Progenitor cell of endocrine pancreas (in vitro differentiated cells): ENCODE results near the gene AP3S1. TPM values are rescaled to one million over a fixed set of nuclear protein-coding genes. Genes with fewer than 3 reads are reported as not detected.

Experiments used
- DNase-seq: peaks from one replicate; pipeline ENCODE4 v3.0.0; 2021; ENCODE audit warnings: low spot score; ENCODE audit not compliant: unreplicated experiment
- H3K27ac Mint-ChIP-seq: 2 replicates; pipeline ENCODE4 v1.8.0; 2021; ENCODE audit warnings: mild to moderate bottlenecking, moderate library complexity, mixed read lengths
- H3K27me3 Mint-ChIP-seq: 2 replicates; pipeline ENCODE4 v1.8.0; 2021; ENCODE audit warnings: mixed read lengths
- H3K36me3 Mint-ChIP-seq: 2 replicates; pipeline ENCODE4 v1.8.0; 2022; ENCODE audit warnings: mixed read lengths; ENCODE audit not compliant: insufficient read depth
- H3K4me1 Mint-ChIP-seq: 2 replicates; pipeline ENCODE4 v1.8.0; 2021; ENCODE audit warnings: low read depth, mixed read lengths
- H3K4me3 Mint-ChIP-seq: 2 replicates; pipeline ENCODE4 v1.8.0; 2021; ENCODE audit warnings: low read depth, mild to moderate bottlenecking, moderate library complexity, mixed read lengths
- H3K9me3 Mint-ChIP-seq: 2 replicates; pipeline ENCODE4 v1.8.0; 2021; ENCODE audit warnings: low read depth, mixed read lengths
- total RNA-seq: library from RNA; stranded (reverse); gene quantifications from 2 replicates; pipeline ENCODE4 v1.2.1, GENCODE V29; 2021
- TF ChIP-seq, protein P1 (sequence below): fragments of 200-600 bp; sonication (generic); IDR thresholded peaks from one replicate; pipeline ENCODE4 v1.5.0; 2021; ENCODE audit warnings: antibody characterized with exemption, mild to moderate bottlenecking; ENCODE audit not compliant: unreplicated experiment

AP3S1 gene
- total RNA-seq, 1 donor from 2014 or later, result 65.3 TPM

DNA sequence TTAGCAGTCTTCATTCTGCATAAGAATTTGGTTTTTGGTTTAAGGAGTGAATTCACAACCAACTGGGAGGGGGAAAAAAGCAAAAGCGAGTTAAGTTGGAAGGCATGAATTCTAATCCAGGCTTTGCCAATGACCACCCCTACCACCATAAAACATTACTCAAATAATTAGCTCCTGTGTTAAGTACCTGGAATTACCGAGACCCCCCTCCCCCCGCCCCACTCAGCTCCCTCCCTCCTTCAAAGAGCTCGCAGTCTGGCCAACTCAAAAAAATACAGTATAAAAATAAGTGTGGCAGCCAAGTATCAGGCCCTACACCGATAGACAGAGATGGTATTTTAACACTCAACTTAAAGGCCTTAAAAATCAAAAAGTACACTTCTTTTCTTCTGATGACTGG, 862 bp upstream of the AP3S1 start:
- H3K4me1 Mint-ChIP-seq, result peaks cover 23% of the 10 kb centered on the region
- no peaks in the 10 kb centered on the region for H3K27me3 Mint-ChIP-seq
- TF ChIP-seq, protein P1, sequence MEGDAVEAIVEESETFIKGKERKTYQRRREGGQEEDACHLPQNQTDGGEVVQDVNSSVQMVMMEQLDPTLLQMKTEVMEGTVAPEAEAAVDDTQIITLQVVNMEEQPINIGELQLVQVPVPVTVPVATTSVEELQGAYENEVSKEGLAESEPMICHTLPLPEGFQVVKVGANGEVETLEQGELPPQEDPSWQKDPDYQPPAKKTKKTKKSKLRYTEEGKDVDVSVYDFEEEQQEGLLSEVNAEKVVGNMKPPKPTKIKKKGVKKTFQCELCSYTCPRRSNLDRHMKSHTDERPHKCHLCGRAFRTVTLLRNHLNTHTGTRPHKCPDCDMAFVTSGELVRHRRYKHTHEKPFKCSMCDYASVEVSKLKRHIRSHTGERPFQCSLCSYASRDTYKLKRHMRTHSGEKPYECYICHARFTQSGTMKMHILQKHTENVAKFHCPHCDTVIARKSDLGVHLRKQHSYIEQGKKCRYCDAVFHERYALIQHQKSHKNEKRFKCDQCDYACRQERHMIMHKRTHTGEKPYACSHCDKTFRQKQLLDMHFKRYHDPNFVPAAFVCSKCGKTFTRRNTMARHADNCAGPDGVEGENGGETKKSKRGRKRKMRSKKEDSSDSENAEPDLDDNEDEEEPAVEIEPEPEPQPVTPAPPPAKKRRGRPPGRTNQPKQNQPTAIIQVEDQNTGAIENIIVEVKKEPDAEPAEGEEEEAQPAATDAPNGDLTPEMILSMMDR, result no peak
- no peak for DNase-seq
- H3K9me3 Mint-ChIP-seq, result no peaks in the 10 kb centered on the region
- H3K4me3 Mint-ChIP-seq, result peak overlapping the region; percentile 99
- peaks cover 7% of the 10 kb centered on the region for H3K36me3 Mint-ChIP-seq
- peak overlapping the region; percentile 100 for H3K27ac Mint-ChIP-seq

DNA sequence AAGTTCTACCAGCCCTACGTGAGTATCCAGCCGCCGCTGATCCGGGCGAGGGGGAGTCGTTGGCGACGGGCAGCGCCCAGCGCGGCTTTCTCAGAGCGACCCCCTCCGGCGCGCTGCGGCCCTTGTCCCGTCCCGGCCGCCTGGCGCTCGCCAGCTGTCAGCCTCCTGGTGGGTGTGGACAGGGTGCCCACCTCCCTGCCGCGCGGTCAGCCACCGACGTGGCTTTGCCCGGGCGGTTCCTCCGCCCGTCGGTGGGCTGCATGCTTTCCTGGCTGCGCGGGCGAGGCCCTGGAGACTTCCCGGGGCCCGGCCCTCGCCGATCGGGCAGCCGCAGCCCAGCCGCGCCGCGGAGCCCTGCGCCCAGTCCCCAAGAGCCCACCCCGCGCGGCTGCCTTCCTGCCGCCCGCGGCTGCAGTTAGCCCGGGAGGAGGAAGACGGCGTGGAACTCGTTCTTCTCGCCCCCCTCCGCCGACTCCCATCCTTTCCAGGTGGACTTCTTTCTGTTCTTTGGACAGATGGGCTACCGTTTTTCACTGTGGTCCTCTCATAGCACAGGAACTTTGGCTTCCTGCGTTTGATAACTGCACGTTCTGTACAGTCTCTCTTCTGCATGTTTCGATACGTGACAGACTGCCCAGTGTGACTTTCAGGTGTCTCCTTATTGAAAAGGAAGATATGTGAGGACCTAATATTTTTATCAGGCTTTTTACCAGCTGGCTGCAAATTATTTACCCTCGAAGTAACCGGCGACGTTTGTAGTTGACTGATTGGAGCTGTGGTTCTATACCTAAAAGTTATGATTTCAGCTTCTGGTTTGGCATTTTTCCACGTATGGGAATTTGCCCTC, 577 bp downstream of the AP3S1 start:
- peak overlapping the region; percentile 99 for H3K4me3 Mint-ChIP-seq
- DNase-seq, result peak; percentile 70
- peaks cover 3% of the 10 kb centered on the region for H3K36me3 Mint-ChIP-seq
- H3K27ac Mint-ChIP-seq, result peak overlapping the region; percentile 96
- H3K9me3 Mint-ChIP-seq, result no peaks in the 10 kb centered on the region
- H3K4me1 Mint-ChIP-seq, result peaks cover 23% of the 10 kb centered on the region
- H3K27me3 Mint-ChIP-seq, result no peaks in the 10 kb centered on the region
- TF ChIP-seq, protein P1, result peak; percentile 50

DNA sequence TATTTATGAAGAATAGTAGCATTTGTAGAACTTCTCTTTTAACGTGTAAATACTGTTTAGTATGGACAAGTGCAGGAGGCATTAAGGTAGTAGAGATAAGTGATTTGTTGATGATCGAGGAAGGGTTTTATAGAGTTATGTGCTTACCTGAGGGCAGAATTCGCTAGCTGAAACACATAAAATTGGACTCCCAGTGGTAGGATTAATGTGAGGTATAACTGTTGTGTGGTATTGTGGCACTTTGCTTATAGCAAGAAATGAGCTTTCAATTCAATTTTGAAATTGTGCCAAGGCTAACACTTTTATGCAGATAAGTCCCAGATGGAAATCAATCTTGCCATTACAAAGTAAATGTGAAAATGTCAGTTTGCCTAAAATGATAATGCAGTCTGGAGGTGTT, 1.2 kb downstream of the AP3S1 start:
- Mint-ChIP-seq H3K9me3 (no peaks in the 10 kb centered on the region), H3K27me3 (no peaks in the 10 kb centered on the region), H3K27ac (peak overlapping the region; percentile 96), H3K36me3 (peaks cover 1% of the 10 kb centered on the region), H3K4me3 (peak overlapping the region; percentile 99), H3K4me1 (peaks cover 21% of the 10 kb centered on the region)
- DNase-seq, result no peak
- TF ChIP-seq, protein P1, result no peak

DNA sequence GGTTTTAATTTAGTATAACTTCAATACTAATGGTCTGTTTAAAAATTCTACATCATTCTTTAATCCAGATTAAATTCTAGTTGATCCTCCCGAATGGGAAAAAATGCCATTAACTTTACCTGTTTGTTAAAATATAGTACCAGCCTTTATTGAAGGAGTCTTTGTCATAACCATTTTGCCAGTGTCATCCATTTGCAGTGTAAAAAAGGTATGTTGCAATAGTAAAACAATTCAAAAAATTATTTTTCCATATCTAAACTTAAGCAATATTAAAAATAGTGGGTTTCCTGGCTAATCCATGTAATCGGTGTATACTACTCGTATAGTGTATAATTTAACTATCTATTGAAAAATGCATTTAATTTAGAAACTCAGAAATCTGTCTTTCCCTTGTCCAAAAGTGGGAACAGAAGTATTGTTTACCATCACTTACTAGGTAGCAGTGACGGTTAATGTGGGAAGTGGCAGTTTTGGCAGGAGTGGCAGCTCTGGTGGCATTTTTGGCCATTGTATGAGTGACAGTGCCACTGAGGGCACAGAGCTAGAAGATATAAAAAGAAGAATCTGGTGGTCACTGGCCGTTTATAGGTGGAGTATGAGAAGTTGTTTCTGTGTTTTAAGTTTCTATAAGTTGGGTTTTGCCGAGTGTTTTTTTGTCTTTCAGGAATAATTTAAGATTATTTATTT, 1.9 kb downstream of the AP3S1 start:
- no peak for DNase-seq
- Mint-ChIP-seq H3K36me3 (peaks cover 1% of the 10 kb centered on the region), H3K4me1 (peaks cover 24% of the 10 kb centered on the region), H3K4me3 (peak overlapping the region; percentile 99), H3K9me3 (no peaks in the 10 kb centered on the region), H3K27ac (no peak overlapping the region), H3K27me3 (no peaks in the 10 kb centered on the region)
- TF ChIP-seq, protein P1, result no peak

DNA sequence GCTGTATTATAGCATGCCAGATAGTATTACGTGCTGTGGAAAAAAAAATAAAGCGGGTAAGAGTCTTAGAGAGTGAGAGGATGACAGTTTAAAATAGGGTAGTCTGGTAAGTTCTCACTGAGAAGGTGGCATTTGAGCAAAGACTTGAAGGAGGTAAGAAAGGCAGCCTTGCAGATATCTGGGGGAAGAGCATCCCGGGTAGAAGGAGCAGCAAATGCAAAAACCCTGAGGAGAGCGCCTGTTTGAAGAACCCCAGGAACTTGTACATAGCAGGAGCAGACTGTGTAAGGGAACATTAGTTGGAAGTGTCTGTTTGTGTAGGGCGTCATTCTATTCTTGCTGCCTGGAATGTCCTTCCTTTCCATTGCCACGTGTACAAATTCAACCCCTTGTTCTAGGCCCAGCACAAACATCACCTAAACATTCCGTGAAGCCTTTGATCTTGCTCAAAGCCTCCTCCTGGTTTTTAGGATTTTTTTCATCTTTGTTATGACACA, 2.6 kb downstream of the AP3S1 start:
- Mint-ChIP-seq H3K27me3 (no peaks in the 10 kb centered on the region), H3K4me3 (no peak overlapping the region), H3K36me3 (peaks cover 1% of the 10 kb centered on the region), H3K27ac (no peak overlapping the region), H3K9me3 (no peaks in the 10 kb centered on the region), H3K4me1 (peaks cover 21% of the 10 kb centered on the region)
- TF ChIP-seq, protein P1, result no peak
- DNase-seq, result no peak
